22Rv1 (cell line): ENCODE results near the gene GPC6.

Experiments
- CTCF ChIP-seq: fragments of 450-650 bp; IDR thresholded peaks from 2 replicates; pipeline ENCODE4 v1.5.1; 2017; ENCODE audit warnings: mild to moderate bottlenecking
- ZFX ChIP-seq: fragments of 450-650 bp; IDR thresholded peaks from 2 replicates; pipeline ENCODE4 v1.6.1; 2017; ENCODE audit warnings: antibody characterized with exemption, borderline replicate concordance

- TF ChIP-seq CTCF, result no peak
- no peak for TF ChIP-seq ZFX
Observed at GRCh38 chr13:93956426-93956825, 729.8 kb downstream of the GPC6 start.
